ENCODE data around the gene JAG2.
A peak's percentile ranks its signal among the peaks of the same experiment; 100 is the strongest.
"Not testable (repeated sequence)": the region's sequence is repeated elsewhere in the genome, so short reads cannot be mapped to it uniquely, and the experiment has no call there.

JAG2 gene

DNA sequence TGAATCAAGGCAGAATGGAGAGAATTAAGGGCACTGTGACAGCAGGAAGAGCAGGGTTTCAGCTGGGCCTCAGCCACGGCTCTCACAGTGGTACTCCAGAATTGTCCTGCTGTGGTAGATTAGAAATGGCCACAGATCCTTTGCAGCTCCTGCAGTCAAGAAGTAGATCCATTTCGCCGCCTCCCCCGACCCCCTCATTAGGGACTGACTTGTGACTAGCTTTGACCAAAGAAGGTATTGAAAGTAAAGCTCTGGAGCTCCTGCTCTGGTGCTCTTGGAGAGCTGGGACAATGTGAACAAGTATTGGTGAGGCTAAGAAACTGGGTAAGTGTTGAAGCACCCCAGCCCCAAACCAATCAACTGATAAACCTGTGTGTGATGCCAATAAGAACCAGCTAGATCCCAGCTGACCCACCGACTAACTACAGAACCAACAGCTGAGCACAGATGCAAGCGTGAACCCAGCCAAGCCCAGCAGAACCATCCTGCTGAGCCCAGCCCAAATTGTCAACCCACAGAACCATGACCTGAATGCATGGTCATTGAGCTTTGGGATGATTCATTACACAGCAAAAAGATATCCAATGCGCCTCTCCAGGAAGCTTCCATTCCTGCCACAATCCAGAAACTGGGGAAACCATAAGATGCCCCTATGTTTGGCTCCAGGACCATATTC is 50.7 kb downstream of the JAG2 start:
- DNase-seq (ENCODE audit: low read depth in 2 of 2), result no peak

DNA sequence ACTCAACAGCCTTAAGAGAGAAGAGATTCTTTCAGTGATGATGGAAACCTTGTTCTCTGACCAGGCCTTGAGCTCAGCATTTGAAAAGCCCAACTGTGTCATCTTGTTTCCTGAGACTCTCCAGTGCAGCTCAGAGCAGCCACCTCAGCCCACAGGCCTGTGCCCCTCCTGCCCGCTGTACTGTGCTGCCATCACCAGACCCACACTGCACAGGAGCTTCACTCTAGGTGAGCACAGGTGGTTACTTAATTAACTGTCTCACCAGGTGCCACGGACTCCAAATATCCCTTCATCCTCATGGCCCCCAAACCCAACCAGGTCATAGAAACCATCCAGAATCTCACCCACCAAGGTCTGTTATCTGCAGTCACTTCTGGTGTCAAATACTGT is 51.3 kb downstream of the JAG2 start:
- no peak for DNase-seq (ENCODE audit: low read depth in 2 of 2)

DNA sequence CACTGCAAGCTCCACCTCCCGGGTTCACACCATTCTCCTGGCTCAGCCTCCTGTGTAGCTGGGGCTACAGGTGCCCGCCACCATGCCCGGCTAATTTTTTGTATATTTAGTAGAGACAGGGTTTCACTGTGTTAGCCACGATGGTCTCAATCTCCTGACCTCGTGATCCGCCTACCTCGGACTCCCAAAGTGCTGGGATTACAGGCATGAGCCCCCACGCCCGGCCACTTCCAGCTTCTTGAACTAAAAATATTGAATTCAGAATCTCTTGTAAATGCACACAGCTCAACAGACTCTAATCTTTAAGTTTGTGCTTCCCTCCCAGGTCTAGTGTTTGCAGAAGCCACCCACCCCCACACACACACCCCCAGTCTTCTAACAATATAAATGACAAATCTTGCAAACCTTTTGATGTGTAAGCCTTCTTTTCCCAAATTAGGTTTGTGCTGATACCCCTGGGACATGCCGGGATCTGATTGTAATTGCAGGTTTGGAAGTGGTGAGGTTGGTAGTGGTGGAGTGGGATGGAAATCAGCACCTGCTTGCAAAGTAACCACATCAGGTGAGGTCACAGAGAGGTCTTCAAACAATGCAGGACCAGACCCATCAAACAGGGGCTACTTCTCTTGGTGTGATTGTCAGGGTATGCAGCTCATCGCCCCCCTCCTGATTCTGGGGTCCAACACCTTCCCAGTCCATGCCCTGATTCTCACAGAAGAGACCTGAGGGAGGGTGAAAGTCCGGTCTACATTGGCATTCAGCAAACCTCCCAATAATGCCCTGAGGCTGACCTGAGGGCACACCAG is 51.9 kb downstream of the JAG2 start:
- DNase-seq (ENCODE audit: low read depth in 2 of 2), result no peak

DNA sequence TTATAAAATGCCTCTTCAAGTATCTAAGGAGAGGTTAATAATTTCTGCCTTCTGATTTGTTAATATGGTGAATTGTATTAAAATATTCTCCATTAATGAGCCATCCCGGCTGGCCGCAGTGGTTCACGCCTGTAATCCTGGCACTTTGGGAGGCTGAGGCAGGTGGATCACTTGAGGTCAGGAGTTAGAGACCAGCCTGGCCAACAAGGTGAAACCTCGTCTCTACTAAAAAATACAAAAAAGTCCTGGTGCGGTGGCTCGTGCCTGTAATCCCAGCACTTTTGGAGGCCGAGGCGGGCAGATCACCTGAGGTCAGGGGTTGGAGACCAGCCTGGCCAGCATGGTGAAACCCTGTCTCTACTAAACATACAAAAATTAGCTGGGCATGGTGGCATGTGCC is 59.3 kb downstream of the JAG2 start:
- DNase-seq (ENCODE audit: low read depth in 2 of 2), result not testable (repeated sequence)

DNA sequence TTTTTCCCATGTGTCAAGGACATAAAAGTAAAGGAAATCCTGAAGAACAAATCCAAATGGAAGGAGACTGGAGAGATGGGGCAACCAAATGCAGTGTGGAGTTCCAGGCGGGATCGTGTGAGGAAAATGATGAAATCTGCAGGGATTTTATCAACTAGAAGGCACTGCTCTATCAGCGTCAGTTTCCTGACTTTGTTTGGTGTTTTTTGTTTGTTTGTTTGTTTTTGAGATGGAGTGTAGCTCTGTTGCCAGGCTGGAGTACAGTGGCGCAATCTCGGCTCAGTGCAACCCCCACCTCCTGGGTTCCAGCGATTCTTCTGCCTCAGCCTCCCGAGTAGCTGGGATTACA is 60.1 kb downstream of the JAG2 start:
- DNase-seq (ENCODE audit: low read depth in 2 of 2), result no peak

DNA sequence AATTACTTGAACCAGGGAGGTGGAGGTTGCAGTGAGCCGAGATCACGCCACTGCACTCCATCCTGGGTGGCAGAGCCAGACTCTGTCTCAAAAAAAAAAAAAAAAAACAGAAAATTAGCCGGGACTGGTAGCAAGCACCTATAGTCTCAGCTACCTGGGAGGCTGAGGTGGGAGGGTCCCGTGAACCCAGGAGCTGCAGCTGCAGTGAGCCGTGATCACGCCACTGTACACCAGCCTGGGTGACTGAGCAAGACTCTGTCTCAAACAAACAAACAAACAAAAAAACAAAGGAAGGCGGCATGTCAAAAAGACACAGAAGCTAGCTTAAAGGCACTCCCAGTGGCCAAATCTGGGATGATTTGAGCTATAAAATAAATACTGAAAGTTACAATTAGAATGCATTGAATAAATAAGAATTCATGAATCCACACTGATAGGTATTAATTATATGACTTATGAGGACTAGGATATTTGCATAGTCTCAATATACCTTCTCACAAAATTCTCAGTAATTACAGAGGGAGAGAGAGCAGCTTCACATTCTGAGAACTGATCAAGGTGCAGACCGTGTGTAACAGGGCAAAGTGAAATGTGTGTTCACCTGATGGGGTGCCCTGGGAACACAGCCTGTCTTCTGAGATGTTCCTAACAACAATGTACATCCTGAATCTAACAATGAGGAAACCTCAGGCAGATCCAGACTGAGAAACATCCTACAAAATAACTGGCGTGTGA is 60.6 kb downstream of the JAG2 start:
- no peak for DNase-seq (ENCODE audit: low read depth in 2 of 2)

DNA sequence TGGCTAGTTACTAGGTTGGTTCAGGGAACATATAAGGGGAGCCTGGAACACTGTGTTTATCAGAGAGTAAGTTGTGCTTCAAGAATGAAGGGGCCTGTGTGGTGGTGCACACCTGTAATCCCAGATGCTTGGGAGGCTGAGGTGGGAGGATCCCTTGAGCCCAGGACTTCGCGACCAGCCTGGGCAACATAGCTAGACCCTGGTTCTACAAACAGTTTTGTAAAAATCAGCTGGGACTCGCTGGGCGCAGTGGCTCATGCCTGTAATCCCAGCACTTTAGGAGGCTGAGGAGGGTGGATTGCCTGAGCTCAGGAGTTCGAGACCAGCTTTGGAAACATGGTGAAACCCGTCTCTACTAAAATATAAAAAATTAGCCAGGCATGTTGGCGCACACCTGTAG is 61.2 kb downstream of the JAG2 start:
- no peak for DNase-seq (ENCODE audit: low read depth in 2 of 2)

DNA sequence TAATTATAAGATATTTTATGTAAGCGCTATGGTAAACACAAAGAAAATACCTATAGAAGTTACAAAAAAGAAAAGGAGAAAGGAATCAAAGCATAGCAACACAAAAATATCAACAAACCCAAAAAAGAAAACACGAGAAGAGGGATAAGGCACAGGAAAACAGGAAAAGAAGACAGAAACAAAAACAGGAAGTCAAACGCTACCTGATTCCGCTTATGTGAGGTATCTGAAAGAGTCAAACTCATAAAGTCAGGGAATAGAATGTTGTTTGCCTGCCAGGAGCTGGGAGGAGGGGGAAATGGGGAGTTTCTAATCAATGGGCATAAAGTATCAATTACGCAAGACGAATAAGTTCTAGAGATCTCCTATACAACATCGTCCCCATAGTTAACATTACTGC is 63.4 kb downstream of the JAG2 start:
- no peak for DNase-seq (ENCODE audit: low read depth in 2 of 2)

DNA sequence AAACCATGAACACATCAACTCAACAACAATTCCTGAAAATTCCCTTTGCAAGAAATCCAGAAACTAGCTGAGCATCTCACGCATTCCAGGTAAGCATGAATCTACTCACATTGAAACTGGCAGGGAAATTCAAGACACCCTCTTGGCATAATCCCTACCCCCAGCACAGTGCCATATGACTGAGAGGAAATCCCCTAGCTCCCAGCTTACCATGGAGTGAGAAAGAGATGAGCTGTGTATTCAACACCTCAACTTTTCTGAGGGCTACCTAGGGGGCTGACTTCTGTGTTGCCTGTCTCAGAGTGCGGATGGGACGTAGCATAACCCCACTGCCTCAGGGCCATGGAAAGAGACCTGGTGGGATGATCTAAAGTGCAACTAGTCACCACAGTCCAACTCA is 65.7 kb downstream of the JAG2 start:
- DNase-seq (ENCODE audit: low read depth in 2 of 2), result no peak

DNA sequence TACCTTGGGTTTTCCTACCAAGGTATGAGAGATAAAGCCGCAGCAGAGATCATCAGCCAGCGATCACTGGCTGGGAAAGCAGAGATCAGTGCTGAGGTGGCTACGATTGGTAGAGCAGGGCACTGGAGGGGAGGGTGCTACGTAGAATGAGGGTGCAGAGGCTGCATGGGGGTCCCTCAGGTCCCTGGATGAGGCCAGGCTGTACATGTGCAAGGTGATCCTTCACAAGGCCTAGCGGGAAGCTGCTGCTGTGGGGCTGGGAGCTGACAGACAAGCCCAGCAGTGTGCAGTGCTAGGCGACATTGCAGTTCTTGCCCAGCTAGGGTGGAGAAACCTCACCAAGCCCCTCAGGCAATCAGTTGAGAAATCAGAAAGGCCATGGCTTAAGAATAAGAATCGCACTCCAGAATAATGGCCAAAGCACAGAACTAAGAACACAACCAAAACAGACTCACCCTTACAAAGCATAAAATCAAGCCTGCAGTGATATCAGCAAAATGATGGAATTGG is 66.2 kb downstream of the JAG2 start:
- no peak for DNase-seq (ENCODE audit: low read depth in 2 of 2)

DNA sequence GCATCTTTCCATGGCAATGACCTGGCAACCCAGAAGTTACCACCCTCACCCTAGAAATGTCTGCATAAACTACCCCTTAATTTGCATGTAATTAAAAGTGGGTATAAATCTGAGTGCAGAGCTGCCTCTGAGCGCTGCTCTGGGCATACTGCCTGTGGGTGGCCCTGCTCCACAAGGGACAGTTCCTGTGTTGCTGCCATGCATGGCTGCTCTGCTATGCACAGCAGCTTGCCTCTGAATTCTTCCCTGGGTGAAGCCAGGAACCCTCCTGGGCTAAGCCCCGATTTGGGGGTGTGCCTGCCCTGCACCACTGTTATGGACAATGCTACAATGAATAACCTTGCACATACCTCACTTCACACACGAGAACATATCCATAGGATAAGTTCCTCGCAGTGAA is 67.7 kb downstream of the JAG2 start:
- no peak for DNase-seq (ENCODE audit: low read depth in 2 of 2)

DNA sequence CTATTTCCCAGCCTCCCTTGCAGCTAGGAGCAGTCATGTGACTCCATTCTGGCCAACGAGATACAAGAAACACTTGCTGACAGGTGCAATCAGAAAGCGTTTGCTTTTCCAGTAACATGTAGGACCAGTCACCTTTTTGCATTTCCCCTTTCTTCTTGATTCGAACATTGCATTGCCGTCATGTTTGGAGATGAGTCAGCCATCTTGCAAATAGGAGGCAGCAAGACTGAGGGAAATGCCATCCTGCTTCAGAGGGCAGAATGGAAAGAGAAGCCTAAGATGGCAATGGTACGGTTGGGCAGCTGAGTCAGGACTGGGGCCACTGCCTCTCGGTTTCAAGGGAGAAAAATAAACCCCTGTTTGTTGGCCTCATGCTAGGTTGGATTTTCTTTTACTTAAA is 68.8 kb downstream of the JAG2 start:
- no peak for DNase-seq (ENCODE audit: low read depth in 2 of 2)

DNA sequence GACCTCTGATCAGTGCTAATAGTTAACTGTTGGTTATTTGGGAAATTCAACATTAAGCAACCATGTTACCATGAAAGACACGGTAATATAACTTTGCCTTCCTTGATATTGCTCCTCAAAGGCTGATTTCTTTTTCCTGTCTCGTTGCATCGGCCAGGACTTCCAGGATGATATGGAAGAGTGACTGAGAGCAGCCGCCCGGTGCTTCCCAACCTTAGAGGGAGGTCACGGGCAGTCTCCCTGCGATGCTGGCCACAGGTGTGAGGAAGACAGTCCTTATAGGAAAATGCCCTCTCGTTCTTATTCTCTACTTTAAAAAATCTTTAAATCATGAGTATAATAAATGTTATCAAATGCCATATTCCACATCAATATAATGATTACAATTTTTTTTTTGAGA is 70.3 kb downstream of the JAG2 start:
- DNase-seq (ENCODE audit: low read depth in 2 of 2), result no peak

DNA sequence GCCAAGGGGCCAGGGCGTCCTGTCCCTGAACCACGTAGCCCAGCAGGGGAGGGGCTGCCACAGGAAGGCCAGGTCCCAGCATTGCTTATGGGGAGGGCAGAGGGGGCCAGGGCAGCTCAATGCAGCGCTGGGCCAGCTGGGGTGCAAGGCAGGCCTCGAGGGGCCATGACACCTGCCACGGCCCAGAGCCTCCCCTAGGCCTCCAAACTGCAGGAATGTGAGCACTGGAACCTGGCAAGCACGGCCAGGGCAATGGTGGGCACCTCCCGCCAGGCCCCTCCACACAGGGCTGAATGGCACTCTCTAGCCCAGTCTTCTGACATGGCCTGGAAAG is 70.8 kb downstream of the JAG2 start:
- no peak for DNase-seq (ENCODE audit: low read depth in 2 of 2)

DNA sequence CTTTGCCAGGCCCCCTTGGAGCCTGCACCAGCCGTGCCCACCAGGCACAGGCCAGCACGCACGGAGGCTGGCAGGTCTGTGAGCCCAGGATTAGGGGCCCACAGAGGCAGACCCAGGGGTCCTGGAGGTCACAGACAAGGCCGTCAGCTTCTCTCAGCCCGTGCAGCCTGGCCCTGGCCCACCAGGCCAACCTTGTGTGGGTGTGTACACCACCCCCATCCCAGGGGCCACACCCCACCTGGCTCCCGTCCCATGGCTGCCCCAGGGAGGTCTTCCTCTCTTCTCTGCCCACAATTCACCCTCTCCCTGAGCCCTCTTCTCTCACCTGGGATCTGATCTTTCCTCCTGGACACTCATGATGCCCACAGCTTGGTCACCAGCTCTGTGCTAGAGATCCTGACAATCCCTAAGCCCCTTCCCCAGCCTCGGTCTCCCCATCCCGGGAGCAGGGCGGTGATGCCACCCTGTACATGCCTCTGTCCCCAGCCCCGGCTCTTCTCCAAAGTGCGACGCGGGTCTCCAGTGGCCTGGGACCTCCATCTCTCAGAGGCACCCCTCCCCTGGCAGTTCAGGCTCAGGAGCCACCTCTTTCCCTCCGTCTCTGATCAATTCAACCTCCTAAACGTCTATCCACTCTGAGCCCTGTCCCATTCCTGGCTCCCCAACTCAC is 72.2 kb downstream of the JAG2 start:
- no peak for DNase-seq (ENCODE audit: low read depth in 2 of 2)

DNA sequence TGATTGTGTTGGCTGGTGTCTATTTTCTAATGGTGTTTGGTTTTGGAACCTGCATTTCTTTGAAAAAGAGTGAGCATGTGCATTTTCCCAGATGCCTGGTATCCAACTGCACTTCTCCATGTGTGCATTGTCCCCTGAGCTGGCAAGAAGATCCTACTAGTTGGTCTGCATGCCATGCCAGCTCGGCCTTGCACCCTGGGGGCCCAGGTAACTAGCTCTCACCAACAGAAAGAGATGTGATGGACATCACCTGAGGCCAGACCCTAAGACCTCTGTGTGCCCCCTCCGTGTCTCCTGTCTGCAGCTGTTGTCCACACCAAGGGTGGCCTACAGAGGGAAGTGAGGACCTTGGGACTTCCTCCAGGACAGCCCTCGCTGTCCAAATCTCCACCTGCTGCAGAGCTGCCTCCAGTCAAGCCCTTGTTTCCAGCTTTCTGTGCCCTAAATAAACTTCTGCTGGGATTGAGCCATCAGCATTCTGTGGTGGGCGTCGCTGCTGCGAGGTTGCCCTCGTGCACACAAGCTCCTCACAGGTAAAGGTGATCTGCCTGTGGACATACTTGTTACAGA is 73.3 kb downstream of the JAG2 start:
- no peak for DNase-seq (ENCODE audit: low read depth in 2 of 2)

DNA sequence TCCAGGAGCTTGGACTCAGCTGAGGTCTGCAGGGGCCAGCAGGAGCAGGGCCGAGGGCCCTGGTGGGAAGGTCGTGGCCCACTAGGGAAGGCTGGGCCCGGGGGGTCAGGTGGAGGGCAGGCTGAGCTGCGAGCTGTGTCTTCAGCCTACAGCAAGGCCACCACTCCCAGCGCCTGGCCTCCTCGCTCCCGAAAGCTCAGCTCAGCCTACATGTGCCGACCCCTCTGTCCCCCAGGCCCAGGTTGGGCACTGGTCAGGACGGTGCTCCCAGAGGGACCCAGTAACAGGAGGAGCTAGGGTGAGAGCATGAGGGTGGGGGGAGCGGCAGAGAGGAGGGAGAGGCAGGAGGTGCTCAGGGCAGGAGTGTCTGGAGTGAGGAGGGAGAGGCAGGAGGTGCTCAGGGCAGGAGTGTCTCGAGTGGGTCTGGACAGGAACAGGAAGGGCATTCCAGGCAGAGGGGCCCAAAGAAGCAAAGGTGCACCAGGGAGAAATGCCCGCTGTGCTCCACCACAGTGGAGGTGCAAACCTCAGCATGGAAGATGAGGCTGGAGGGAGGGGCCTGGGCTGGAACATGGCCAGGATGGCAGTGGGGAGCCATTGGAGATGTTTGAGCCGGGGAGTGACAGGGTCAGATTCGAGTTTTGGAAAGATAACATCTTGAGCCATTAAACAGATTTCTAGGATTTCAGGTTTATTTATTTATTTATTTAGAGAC is 74.2 kb downstream of the JAG2 start:
- no peak for DNase-seq (ENCODE audit: low read depth in 2 of 2)

DNA sequence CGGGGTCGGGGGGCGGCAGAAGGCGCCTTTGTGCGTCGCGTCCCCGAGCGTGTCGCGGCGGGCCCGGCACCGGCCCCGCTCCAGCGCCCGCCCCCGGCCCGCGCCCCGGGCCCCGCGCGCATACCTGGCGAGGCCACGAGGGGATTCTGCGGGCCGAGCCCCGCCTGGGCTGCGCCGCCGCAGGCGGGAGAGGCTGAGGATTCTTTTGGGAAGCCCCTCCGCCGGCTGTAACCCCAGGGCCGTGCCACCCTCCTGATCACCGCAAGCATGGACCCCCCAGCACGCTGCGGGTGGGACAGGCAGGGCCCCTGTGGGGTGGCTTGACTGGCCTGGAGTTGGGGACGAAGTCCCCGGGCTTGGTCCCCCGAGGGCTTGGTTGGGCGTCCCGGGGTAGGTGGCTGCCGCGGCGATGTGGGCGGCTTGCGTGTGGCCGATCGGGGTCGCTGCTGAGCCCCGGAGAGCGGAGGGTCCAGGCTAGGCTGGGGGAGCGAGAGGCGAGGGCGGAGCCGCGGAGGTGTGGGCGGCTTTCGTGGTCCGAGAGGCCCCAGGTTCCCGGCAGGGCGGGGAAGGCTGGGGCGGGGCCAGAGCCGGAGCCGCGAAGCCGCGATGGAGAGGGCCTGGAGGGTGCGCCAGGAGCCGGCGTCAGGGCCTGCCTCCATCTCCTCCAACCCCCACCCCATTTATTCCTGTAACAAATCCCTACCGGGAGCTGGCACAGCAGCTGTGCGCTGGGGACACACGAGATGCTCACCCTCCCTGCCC is 75.0 kb downstream of the JAG2 start:
- peak; percentile 40 to 42 for DNase-seq (ENCODE audit: low read depth in 2 of 2)

DNA sequence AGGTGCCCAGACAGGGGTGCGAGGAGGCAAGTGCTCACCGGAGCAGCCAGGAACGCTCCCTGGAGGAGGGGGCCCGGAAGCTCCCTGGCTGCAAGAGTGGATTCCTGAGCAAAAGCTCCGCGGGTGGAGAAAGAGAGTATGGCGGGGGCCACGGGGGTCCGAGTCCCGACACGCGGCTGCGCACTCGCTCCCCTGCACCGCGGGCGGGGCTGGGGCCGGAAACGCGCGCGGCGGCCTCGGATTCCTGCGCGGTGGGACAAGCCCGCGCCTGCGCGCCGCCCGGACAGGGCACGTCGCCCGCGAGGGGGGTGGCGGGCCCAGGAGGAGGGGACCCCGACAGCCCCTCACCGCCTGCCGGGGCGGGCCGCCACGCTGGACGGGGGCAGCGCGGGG is 75.5 kb downstream of the JAG2 start:
- peak; percentile 24 to 45 for DNase-seq (ENCODE audit: low read depth in 2 of 2)

DNA sequence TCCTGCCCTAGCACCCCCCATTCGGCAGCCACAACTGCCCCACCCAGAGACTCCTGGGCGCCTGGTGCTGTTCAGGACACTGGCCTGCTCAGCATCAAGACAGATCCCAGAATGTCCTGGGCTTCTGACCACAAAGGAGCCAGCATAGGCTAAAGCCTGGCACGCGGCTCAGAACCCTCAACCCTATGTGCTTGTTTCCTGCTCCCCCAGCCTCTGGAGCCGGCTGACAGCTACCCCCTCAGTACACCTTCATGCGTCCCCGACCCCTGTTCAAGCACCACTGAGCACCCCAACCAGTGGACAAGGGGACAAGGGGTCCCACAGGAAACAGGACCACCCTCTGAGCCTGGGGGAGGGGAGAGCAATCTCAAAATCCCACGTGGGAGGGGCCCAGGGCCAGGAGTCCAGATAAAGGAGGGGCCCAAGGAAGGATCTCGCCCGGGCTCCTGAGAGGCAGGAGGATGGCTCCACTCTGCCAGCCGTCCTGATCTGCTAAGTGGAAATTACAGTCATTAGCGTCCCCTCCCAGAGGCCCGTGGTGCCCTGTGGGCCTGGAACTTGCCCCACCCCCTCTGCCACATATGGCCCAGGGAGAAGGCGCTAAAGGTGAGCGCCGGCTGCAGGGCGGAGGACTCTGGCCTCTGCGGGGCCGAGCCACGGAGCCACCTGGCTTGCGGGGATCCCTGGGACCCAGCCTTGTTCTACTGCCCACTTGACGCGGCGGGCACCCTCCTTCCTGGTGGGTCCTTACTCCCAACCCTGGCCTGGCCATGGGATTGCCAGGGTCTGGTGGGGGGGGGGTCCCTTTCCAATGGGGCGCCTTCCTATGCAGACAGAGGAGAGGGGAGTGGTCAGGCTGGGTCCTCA is 76.2 kb downstream of the JAG2 start:
- no peak for DNase-seq (ENCODE audit: low read depth in 2 of 2)

Measured in stimulated activated CD8-positive, alpha-beta memory T cell treated with anti-CD3 and anti-CD28 coated beads, Interleukin-7, amount 100 ng/mL, for 1 hour (primary cell).